Erythroblast (primary cell): ENCODE measurements around the gene MTMR6.

Experiments used
- DNase-seq, 2 experiments: peaks; one replicate each; lab custom pipeline; 2025; lab: John Stamatoyannopoulos, UW
- GATA1 ChIP-seq: IDR thresholded peaks from 2 replicates; pipeline ENCODE4 v1.6.1; 2011; ENCODE audit warnings: low read depth, mild to moderate bottlenecking, control low read depth, low read length, moderate library complexity
- POLR2A ChIP-seq: IDR thresholded peaks from 2 replicates; pipeline ENCODE4 v1.6.1; 2011; ENCODE audit warnings: mild to moderate bottlenecking, low read length

The MTMR6 gene

GRCh38 chr13:25295228-25295627 lies 7.9 kb upstream of the MTMR6 start:
- no peak for TF ChIP-seq GATA1
- no peak for TF ChIP-seq POLR2A
- no peak for DNase-seq

- TF ChIP-seq GATA1: no peak
- no peak for TF ChIP-seq POLR2A
- DNase-seq: peak; percentile 53 to 82
These were observed 5.0 kb upstream of the MTMR6 start for GRCh38 chr13:25292301-25292700.

GRCh38 chr13:25291691-25292090 lies 4.4 kb upstream of the MTMR6 start:
- no peak for DNase-seq
- TF ChIP-seq GATA1 (no peak), POLR2A (no peak)

GRCh38 chr13:25288966-25289365 lies 1.7 kb upstream of the MTMR6 start:
- DNase-seq: no peak
- TF ChIP-seq GATA1: no peak
- no peak for TF ChIP-seq POLR2A

GRCh38 chr13:25286308-25286968 lies 850 bp downstream of the MTMR6 start:
- peak; percentile 40 to 59 for DNase-seq

GRCh38 chr13:25281935-25282332 lies 5.4 kb downstream of the MTMR6 start:
- no peak for DNase-seq
- TF ChIP-seq GATA1 (no peak), POLR2A (no peak)

More at GRCh38 chr13:25286308-25286968, 850 bp downstream of the MTMR6 start:
- TF ChIP-seq POLR2A: no peak
- no peak for TF ChIP-seq GATA1

GRCh38 chr13:25281193-25281934 lies 5.9 kb downstream of the MTMR6 start:
- TF ChIP-seq GATA1 (no peak), POLR2A (no peak)

GRCh38 chr13:25280396-25280795 lies 6.9 kb downstream of the MTMR6 start:
- TF ChIP-seq POLR2A (no peak), GATA1 (no peak)
- no peak for DNase-seq

More at GRCh38 chr13:25281193-25281934, 5.9 kb downstream of the MTMR6 start:
- peak in 1 of 2 experiments; percentile 10 for DNase-seq

GRCh38 chr13:25276748-25277147 lies 10.5 kb downstream of the MTMR6 start:
- TF ChIP-seq POLR2A (no peak), GATA1 (no peak)
- DNase-seq: peak in 1 of 2 experiments; percentile 7

GRCh38 chr13:25268561-25268960 lies 18.7 kb downstream of the MTMR6 start:
- TF ChIP-seq GATA1: no peak
- no peak for TF ChIP-seq POLR2A
- DNase-seq: no peak

GRCh38 chr13:25267715-25268114 lies 19.6 kb downstream of the MTMR6 start:
- TF ChIP-seq GATA1: no peak
- DNase-seq: peak; percentile 29 to 34

GRCh38 chr13:25266706-25267105 lies 20.6 kb downstream of the MTMR6 start:
- no peak for DNase-seq
- no peak for TF ChIP-seq POLR2A
- no peak for TF ChIP-seq GATA1

- no peak for DNase-seq
- no peak for TF ChIP-seq POLR2A
These were observed 25.0 kb downstream of the MTMR6 start for GRCh38 chr13:25262261-25262660.

GRCh38 chr13:25253702-25254101 lies 33.6 kb downstream of the MTMR6 start:
- no peak for DNase-seq

More at GRCh38 chr13:25253702-25254101, 33.6 kb downstream of the MTMR6 start:
- no peak for TF ChIP-seq POLR2A
- no peak for TF ChIP-seq GATA1
